HUES48 (cell line): ENCODE results near the gene R3HDM2.

Experiments
- H3K27ac ChIP-seq: one replicate; pipeline ENCODE4 v1.7.0; 2013; ENCODE audit warnings: low read depth, low read length, inconsistent platforms
- H3K27me3 ChIP-seq: 2 replicates; pipeline ENCODE4 v1.6.1; 2013; ENCODE audit warnings: mild to moderate bottlenecking, low read length; ENCODE audit not compliant: control insufficient read depth, insufficient read depth
- H3K36me3 ChIP-seq: 2 replicates; pipeline ENCODE4 v1.6.1; 2013; ENCODE audit warnings: low read length; ENCODE audit not compliant: control insufficient read depth, insufficient read depth
- H3K4me1 ChIP-seq: 2 replicates; pipeline ENCODE4 v1.6.1; 2013; ENCODE audit warnings: mild to moderate bottlenecking, low read length; ENCODE audit not compliant: control insufficient read depth, insufficient read depth
- H3K4me3 ChIP-seq: 2 replicates; pipeline ENCODE4 v1.5.1; 2013; ENCODE audit warnings: mild to moderate bottlenecking, low read depth, low read length
- H3K9ac ChIP-seq: 2 replicates; pipeline ENCODE4 v1.6.1; 2013; ENCODE audit warnings: mild to moderate bottlenecking, low read depth, low read length, moderate library complexity
- H3K9me3 ChIP-seq: 2 replicates; pipeline ENCODE4 v1.6.1; 2013; ENCODE audit warnings: low read length; ENCODE audit not compliant: control insufficient read depth, insufficient read depth

The R3HDM2 gene

GRCh38 chr12:57232156-57232756, 198.6 kb downstream of the R3HDM2 start:
- H3K4me3 ChIP-seq, result no peak overlapping the region
- peaks cover 52% of the 10 kb centered on the region for H3K27me3 ChIP-seq
- H3K27ac ChIP-seq, result no peak overlapping the region
- no peaks in the 10 kb centered on the region for H3K9me3 ChIP-seq
- no peak overlapping the region for H3K9ac ChIP-seq
- H3K4me1 ChIP-seq, result peaks cover 25% of the 10 kb centered on the region
- H3K36me3 ChIP-seq, result peaks cover 41% of the 10 kb centered on the region

GRCh38 chr12:57231276-57232021, 199.4 kb downstream of the R3HDM2 start:
- H3K27ac ChIP-seq, result no peak overlapping the region
- peak overlapping the region; percentile 76; the same call in 1 of the 2 replicates for H3K4me3 ChIP-seq
- H3K9me3 ChIP-seq, result no peaks in the 10 kb centered on the region
- peaks cover 52% of the 10 kb centered on the region for H3K27me3 ChIP-seq
- H3K36me3 ChIP-seq, result peaks cover 41% of the 10 kb centered on the region
- no peak overlapping the region for H3K9ac ChIP-seq
- peaks cover 28% of the 10 kb centered on the region for H3K4me1 ChIP-seq

DNA sequence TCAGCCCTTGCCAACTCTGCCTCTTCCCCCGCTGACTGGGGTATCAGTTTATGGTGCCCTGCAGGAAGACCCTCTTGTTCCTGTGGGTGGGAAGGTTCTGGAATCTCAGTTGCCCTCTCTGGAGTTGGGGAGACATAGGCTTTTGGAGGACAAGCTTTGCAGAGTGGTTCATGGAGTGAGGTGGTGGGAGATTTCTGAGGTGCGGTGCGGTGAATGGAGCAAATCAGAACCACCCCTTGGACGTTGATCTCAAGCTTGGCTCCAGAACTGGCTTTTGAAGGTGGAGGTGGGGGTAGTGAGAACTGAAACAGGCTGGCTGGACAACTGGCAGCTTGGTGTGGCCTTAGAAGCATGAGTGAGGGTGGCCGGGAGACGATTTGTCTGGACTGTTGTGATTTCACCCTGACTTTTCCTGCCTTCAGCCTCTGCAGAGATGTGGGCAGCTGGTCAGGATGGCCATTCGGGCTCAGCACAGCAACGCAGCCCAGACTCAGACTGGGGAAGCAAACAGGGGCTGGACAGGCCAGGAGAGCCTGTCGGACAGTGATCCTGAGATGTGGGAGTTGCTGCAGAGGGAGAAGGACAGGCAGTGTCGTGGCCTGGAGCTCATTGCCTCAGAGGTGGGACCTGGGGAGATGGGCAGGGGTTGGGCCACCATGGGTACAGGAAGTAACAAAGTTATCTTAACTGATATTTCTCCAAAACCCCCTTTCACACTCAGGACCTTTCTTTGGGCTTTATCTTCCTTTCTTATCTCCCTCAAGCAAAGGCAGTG, 200.3 kb downstream of the R3HDM2 start:
- Histone ChIP-seq H3K27me3 (peaks cover 52% of the 10 kb centered on the region), H3K9ac (peak overlapping the region; percentile 92), H3K36me3 (peaks cover 41% of the 10 kb centered on the region), H3K4me3 (peak overlapping the region; percentile 76), H3K4me1 (peaks cover 30% of the 10 kb centered on the region), H3K9me3 (no peaks in the 10 kb centered on the region), H3K27ac (peak overlapping the region; percentile 95)

GRCh38 chr12:57229634-57230380, 201.0 kb downstream of the R3HDM2 start, which contains the start of gene SHMT2:
Gene SHMT2, plus strand, starts transcription at chr12:57229711. Its CDS starts 68 bp downstream, at chr12:57229779.
- Histone ChIP-seq H3K9ac (peak within 1 kb of the TSS; percentile 92), H3K4me3 (peak within 1 kb of the TSS; percentile 76), H3K27ac (peak within 1 kb of the TSS; percentile 95), H3K36me3 (peaks cover 41% of the 10 kb centered on the region), H3K4me1 (peaks cover 23% of the 10 kb centered on the region), H3K9me3 (no peaks in the 10 kb centered on the region), H3K27me3 (peaks cover 52% of the 10 kb centered on the region)

GRCh38 chr12:57229046-57229633, 201.7 kb downstream of the R3HDM2 start:
- peaks cover 35% of the 10 kb centered on the region for H3K36me3 ChIP-seq
- H3K4me1 ChIP-seq, result peaks cover 23% of the 10 kb centered on the region
- H3K27ac ChIP-seq, result peak overlapping the region; percentile 95
- peak overlapping the region; percentile 76 for H3K4me3 ChIP-seq
- no peak overlapping the region for H3K9ac ChIP-seq
- H3K9me3 ChIP-seq, result no peaks in the 10 kb centered on the region
- peaks cover 53% of the 10 kb centered on the region for H3K27me3 ChIP-seq

GRCh38 chr12:57227315-57228115, 203.3 kb downstream of the R3HDM2 start:
- H3K4me1 ChIP-seq, result peaks cover 23% of the 10 kb centered on the region
- peaks cover 19% of the 10 kb centered on the region for H3K36me3 ChIP-seq
- no peak overlapping the region for H3K9ac ChIP-seq
- no peaks in the 10 kb centered on the region for H3K9me3 ChIP-seq
- peaks cover 67% of the 10 kb centered on the region for H3K27me3 ChIP-seq
- peak overlapping the region; percentile 46 for H3K4me3 ChIP-seq
- no peak overlapping the region for H3K27ac ChIP-seq

- H3K27ac ChIP-seq, result no peak overlapping the region
These were observed 204.1 kb downstream of the R3HDM2 start for GRCh38 chr12:57226588-57227314.

GRCh38 chr12:57225680-57226210, 205.1 kb downstream of the R3HDM2 start:
- H3K4me1 ChIP-seq, result peaks cover 28% of the 10 kb centered on the region
- H3K27me3 ChIP-seq, result peaks cover 84% of the 10 kb centered on the region
- peaks cover 1% of the 10 kb centered on the region for H3K36me3 ChIP-seq
- H3K4me3 ChIP-seq, result no peak overlapping the region
- no peaks in the 10 kb centered on the region for H3K9me3 ChIP-seq
- no peak overlapping the region for H3K27ac ChIP-seq
- no peak overlapping the region for H3K9ac ChIP-seq

More at GRCh38 chr12:57226588-57227314, 204.1 kb downstream of the R3HDM2 start:
- Histone ChIP-seq H3K9ac (no peak overlapping the region), H3K36me3 (peaks cover 11% of the 10 kb centered on the region), H3K9me3 (no peaks in the 10 kb centered on the region), H3K4me3 (peak overlapping the region; percentile 56), H3K27me3 (peaks cover 74% of the 10 kb centered on the region), H3K4me1 (peaks cover 25% of the 10 kb centered on the region)

DNA sequence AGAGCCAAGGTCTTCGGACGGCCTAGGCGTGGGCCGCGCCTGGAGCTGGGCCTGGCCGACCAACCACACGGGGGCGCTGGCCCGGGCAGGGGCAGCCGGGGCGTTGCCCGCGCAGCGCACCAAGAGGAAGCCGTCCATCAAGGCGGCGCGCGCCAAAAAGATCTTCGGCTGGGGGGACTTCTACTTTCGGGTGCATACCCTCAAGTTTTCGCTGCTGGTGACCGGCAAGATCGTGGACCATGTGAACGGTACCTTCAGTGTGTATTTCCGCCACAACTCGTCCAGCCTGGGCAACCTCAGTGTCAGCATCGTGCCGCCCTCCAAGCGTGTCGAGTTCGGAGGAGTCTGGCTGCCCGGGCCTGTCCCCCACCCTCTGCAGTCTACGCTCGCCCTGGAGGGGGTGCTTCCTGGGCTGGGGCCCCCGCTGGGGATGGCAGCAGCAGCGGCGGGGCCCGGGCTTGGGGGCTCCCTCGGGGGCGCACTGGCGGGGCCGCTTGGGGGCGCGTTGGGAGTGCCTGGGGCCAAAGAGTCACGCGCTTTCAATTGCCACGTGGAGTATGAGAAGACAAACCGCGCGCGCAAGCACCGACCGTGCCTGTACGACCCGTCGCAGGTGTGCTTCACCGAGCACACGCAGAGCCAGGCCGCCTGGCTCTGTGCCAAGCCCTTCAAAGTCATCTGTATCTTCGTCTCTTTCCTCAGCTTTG, 205.7 kb downstream of the R3HDM2 start:
- Histone ChIP-seq H3K27ac (no peak overlapping the region), H3K4me1 (peaks cover 29% of the 10 kb centered on the region), H3K9ac (no peak overlapping the region), H3K36me3 (no peaks in the 10 kb centered on the region), H3K9me3 (no peaks in the 10 kb centered on the region), H3K27me3 (peaks cover 91% of the 10 kb centered on the region), H3K4me3 (peak overlapping the region; percentile 14; the same call in 1 of the 2 replicates)
